Heart right ventricle (tissue), 16 donors: ENCODE data around the gene EIF3J. TPM values are rescaled to one million over a fixed set of nuclear protein-coding genes. Genes with fewer than 3 reads are reported as not detected.

Experiments
- ATAC-seq, 8 donors: fragments of 200-7000 bp; cut with Tn5 transposase; one replicate each; pipeline ENCODE4 v1.9.1; 2020; ENCODE audit warnings: mild to moderate bottlenecking in 8 of 8, moderate library complexity in 8 of 8, moderate number of reproducible peaks in 1 of 8
- DNase-seq, 2 donors: peaks; one replicate each; pipeline ENCODE4 v3.0.0-alpha.2; 2020
- H3K27ac ChIP-seq, 10 donors: fragments of 200-600 bp; sonication (generic) in 2 of 10; one replicate each; pipeline versions ENCODE4 v1.5.0 to v1.8.0; 2020 to 2022; ENCODE audit warnings: mild to moderate bottlenecking in 3 of 10
- H3K27me3 ChIP-seq, 7 donors: fragments of 200-600 bp; one replicate each; pipeline ENCODE4 v1.8.0; 2021 to 2022; ENCODE audit warnings: mild to moderate bottlenecking in 2 of 7
- H3K36me3 ChIP-seq, 9 donors: fragments of 200-600 bp; sonication (generic) in 1 of 9; one replicate each; pipeline versions ENCODE4 v1.5.0 to v1.8.0; 2020 to 2022; ENCODE audit warnings: mild to moderate bottlenecking in 2 of 9
- H3K4me1 ChIP-seq, 9 donors: fragments of 200-600 bp; sonication (generic) in 1 of 9; one replicate each; pipeline versions ENCODE4 v1.5.0 to v1.8.0; 2020 to 2022; ENCODE audit warnings: mild to moderate bottlenecking in 4 of 9
- H3K4me3 ChIP-seq, 10 donors: fragments of 200-600 bp; sonication (generic) in 2 of 10; one replicate each; pipeline versions ENCODE4 v1.5.0 to v1.8.0; 2020 to 2022; ENCODE audit warnings: mild to moderate bottlenecking in 7 of 10, moderate library complexity in 2 of 10
- H3K9me3 ChIP-seq, 11 donors: fragments of 200-600 bp in 10 of 11; sonication (generic) in 2 of 11; one replicate each; pipeline versions ENCODE4 v1.5.0 to v1.8.0; 2013 to 2022; ENCODE audit warnings: mild to moderate bottlenecking in 2 of 11, control low read depth in 1 of 11, moderate library complexity in 1 of 11
- CTCF ChIP-seq, 9 donors: fragments of 200-600 bp; sonication (generic) in 2 of 9; IDR thresholded peaks; one replicate each; pipeline versions ENCODE4 v1.5.0 to v1.8.0; 2021 to 2022; ENCODE audit warnings: antibody characterized with exemption in 9 of 9, mild to moderate bottlenecking in 5 of 9, moderate library complexity in 1 of 9
- WGBS, 2 donors: extraction: QIAGEN DNeasy Blood & Tissue Kit; methylation state at CpG; one replicate each; pipeline ENCODE4 v1.1.7; 2013; ENCODE audit warnings: inconsistent platforms in 1 of 2; 5-methylcytosine and 5-hydroxymethylcytosine counted together
- intact Hi-C, 10 donors: fragments of 100-400 bp; cut with DNase I; formaldehyde crosslinking; loops; one replicate each; pipeline versions ENCODE4 v1.11.1 to v1.14.2; 2022
- polyA plus RNA-seq, 2 donors: library from polyadenylated mRNA; stranded (reverse); fragments of 200-250 nt; gene quantifications; one replicate each; pipeline ENCODE4 v1.2.3, GENCODE V29; 2013
- total RNA-seq, 10 donors: library from RNA; stranded (reverse); fragmentation: NEBNext Ultra II Directional in 3 of 10; extraction: Animal tissue kit (Norgen Biotek cat#: 25700) in 3 of 10; gene quantifications; one replicate each; pipeline versions ENCODE4 v1.2.1 to v1.2.4, GENCODE V29; 2021 to 2023
- donor health status: Arrhythmogenic right ventricular cardiomyopathy.
- donor health status: ischemic (EF 13 %, LVEDD 7.1; RV severe dilation, severe dysfunction).
- donor health status: healthy with polysubstance abuse.
- donor health status: DM: no; HTN: yes; CAD: no.
- donor health status: DM: no; HTN: no; CAD: no.
- donor health status: ischemic (EF 25% LVEDD 6.9; RV normal size, moderate dysfunction).
- donor health status: ischemic (EF 25% LVEDD 5.7; RV mildly dilated, moderate dysfunction).
- donor health status: healthy.
- donor health status: DM: yes; HTN: yes; CAD: no.
- donor health status: Ischemic cardiomyopathy.
- donor health status: ischemic (EF 35%, LVEDD 5.7; RV mildly dilated, moderate dysfunction).
- donor health status: nonischemic (EF 11% LVEDD 7.7; RV severe dilation, severe dysfunction).
- donor health status: DM: yes; HTN: yes; CAD: no.
- donor health status: PGD.
- donor health status: ischemic (EF 29% LVEDD 5.4; RV normal size, mild dysfunction).
- donor health status: nonischemic (EF 23%, LVEDD 6.1; RV moderate dilation, normal function).

EIF3J gene
- total and polyA plus RNA-seq, 12 donors = 30.4 to 105 (median 81.4) TPM

DNA sequence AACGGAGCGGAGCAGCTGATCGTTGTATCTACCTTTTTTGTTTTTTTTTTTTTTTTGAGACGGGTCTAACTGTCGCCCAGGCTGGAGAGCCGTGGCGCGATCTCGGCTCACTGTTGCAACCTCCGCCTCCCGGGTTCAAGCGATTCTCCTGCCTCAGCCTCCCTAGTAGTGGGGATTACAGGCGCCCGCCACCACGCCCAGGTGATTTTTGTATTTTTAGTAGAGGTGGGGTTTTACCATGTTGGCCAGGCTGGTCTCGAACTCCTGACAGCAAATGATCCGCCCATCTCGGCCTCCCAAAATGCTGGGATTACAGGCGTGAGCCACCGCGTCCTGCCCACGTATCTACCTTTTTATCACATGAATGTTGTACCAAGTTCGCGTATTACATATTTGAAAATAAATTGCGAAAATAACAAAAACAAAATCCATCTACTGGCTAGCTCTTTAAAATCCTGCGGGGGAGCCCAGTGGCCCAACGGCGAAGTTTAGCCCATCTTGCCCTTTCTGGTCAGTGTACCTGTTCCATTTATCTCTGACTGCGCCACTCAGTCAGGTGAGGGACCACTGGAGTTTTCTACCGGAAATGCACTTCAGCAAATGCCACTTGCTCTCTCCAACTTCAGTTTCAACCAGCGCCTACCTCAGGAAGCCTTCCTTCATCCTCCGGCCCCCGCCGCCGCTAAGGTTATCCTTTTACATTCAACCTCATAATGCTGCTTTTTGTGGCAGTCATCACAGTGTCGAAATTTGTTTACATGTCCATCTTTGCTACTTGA is 1.2 kb upstream of the EIF3J start:
- 58 to 59% methylated on average over 36 of the region's 36 CpGs for WGBS, 2 donors
- ATAC-seq = peak in 3 of 8 donors; percentile 0 to 1 (median 1)
- TF ChIP-seq CTCF (IDR thresholded peaks at IDR 0.05) = no peak
- peak overlapping the region; percentile 92 to 99 (median 96) for H3K27ac ChIP-seq
- peak overlapping the region; percentile 74 to 98 (median 90) for H3K4me3 ChIP-seq
- H3K27me3 ChIP-seq = no peaks in the 10 kb centered on the region
- H3K9me3 ChIP-seq = no peaks in the 10 kb centered on the region
- peak in 1 of 2 donors; percentile 23 for DNase-seq
- intact Hi-C loops = loop anchor here in 2 of 10 donors (5.0 kb wide), 1 partner anchor 108 kb away; the partner anchor contains the start of gene CTDSPL2 (in 2 of the 2)
- H3K4me1 ChIP-seq = peaks cover 0 to 37% (median 31%) of the 10 kb centered on the region in 9 donors
- H3K36me3 ChIP-seq = peaks cover 0 to 34% (median 0%) of the 10 kb centered on the region in 9 donors

GRCh38 chr15:44536302-44536961 is 515 bp upstream of the EIF3J start:
- H3K4me3 ChIP-seq = peak overlapping the region; percentile 74 to 98 (median 90)
- no peaks in the 10 kb centered on the region for H3K27me3 ChIP-seq
- no peaks in the 10 kb centered on the region for H3K9me3 ChIP-seq
- peaks cover 0 to 45% (median 36%) of the 10 kb centered on the region in 9 donors for H3K4me1 ChIP-seq
- H3K36me3 ChIP-seq = peaks cover 0 to 41% (median 0%) of the 10 kb centered on the region in 9 donors
- intact Hi-C loops = loop anchor here in 2 of 10 donors (5.0 kb wide), 1 partner anchor 109 kb away; the partner anchor contains the start of gene CTDSPL2 (in 2 of the 2)
- DNase-seq (peak; percentile 84 to 88), ATAC-seq (peak; percentile 86 to 93 (median 92))
- TF ChIP-seq CTCF (IDR thresholded peaks at IDR 0.05) = peak in 8 of 9 donors; percentile 25 to 71 (median 48)
- WGBS, 2 donors = 0 to 1% methylated on average over 42 to 45 of the region's 47 CpGs
- H3K27ac ChIP-seq = peak overlapping the region; percentile 92 to 99 (median 96)

DNA sequence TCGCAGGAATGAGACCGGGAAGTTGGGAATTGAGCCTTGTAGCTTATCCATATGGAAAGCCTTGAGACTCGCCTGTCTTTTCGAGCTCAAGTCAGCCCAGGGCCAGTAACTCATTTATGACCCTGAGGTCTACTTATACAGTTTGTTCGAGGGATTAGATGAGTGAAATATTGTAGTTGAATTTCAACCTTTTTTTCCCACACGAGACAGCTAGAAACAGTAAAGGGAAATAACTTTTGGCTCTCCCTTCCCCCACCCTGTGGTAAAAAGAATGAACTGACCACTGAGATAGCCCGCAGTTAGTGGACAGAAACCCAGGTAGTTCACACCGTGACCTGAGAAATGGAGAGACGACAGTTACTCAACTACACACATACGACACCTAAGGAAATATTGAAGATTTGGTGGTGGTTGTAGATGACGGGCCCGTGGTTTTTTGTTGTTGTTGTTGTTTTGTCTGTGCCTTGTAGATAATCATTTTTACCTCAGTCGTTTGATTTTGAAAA is 841 bp downstream of the EIF3J start:
- no peaks in the 10 kb centered on the region for H3K27me3 ChIP-seq
- WGBS, 2 donors = 10 to 12% methylated on average over 13 of the region's 13 CpGs
- ATAC-seq (no peak), DNase-seq (no peak)
- TF ChIP-seq CTCF (IDR thresholded peaks at IDR 0.05) = no peak
- H3K36me3 ChIP-seq = peaks cover 0 to 42% (median 0%) of the 10 kb centered on the region in 9 donors
- intact Hi-C loops = loop anchor here in 2 of 10 donors (5.0 kb wide), 1 partner anchor 110 kb away; the partner anchor contains the start of gene CTDSPL2 (in 2 of the 2)
- peak overlapping the region; percentile 74 to 99 (median 96) for H3K27ac ChIP-seq
- H3K4me3 ChIP-seq = peak overlapping the region; percentile 74 to 98 (median 90)
- H3K4me1 ChIP-seq = peaks cover 0 to 58% (median 50%) of the 10 kb centered on the region in 9 donors
- H3K9me3 ChIP-seq = no peaks in the 10 kb centered on the region
